Liver (tissue), 9 donors: ENCODE results near the gene PAPPA2. TPM values are rescaled to one million over a fixed set of nuclear protein-coding genes. Genes with fewer than 3 reads are reported as not detected.

Experiments
- DNase-seq: peaks from one replicate; pipeline ENCODE4 v3.0.0-alpha.2; 2017; ENCODE audit warnings: low spot score
- H3K27ac ChIP-seq, 2 donors: one replicate each; pipeline ENCODE4 v1.7.0; 2013; ENCODE audit warnings: inconsistent platforms in 2 of 2, low read length in 2 of 2, control low read depth in 1 of 2, low read depth in 1 of 2, mild to moderate bottlenecking in 1 of 2
- H3K27me3 ChIP-seq, 4 donors: one replicate each; pipeline versions ENCODE4 v1.6.1 to v1.7.0; 2013; ENCODE audit warnings: low read length in 3 of 4, inconsistent platforms in 1 of 4, mild to moderate bottlenecking in 1 of 4, moderate library complexity in 1 of 4; ENCODE audit not compliant: control insufficient read depth in 4 of 4, insufficient read depth in 4 of 4
- H3K36me3 ChIP-seq, 4 donors: one replicate each; pipeline versions ENCODE4 v1.6.1 to v1.7.0; 2013; ENCODE audit warnings: low read length in 3 of 4, mild to moderate bottlenecking in 3 of 4, low read depth in 1 of 4, moderate library complexity in 1 of 4; ENCODE audit not compliant: control insufficient read depth in 4 of 4, insufficient read depth in 3 of 4
- H3K4me1 ChIP-seq, 4 donors: one replicate each; pipeline versions ENCODE4 v1.6.1 to v1.7.0; 2013; ENCODE audit warnings: low read length in 3 of 4, mild to moderate bottlenecking in 3 of 4, moderate library complexity in 1 of 4; ENCODE audit not compliant: control insufficient read depth in 4 of 4, insufficient read depth in 4 of 4
- H3K4me3 ChIP-seq, 3 donors: one replicate each; pipeline versions ENCODE4 v1.6.1 to v1.7.0; 2013; ENCODE audit warnings: low read length in 3 of 3, control low read depth in 1 of 3, low read depth in 1 of 3, mild to moderate bottlenecking in 1 of 3
- H3K9ac ChIP-seq, 2 donors: one replicate each; pipeline ENCODE4 v1.7.0; 2013; ENCODE audit warnings: low read length in 2 of 2, mild to moderate bottlenecking in 2 of 2, moderate library complexity in 2 of 2, control low read depth in 1 of 2, low read depth in 1 of 2
- H3K9me3 ChIP-seq, 4 donors: one replicate each; pipeline versions ENCODE4 v1.6.1 to v1.7.0; 2013; ENCODE audit warnings: low read length in 3 of 4; ENCODE audit not compliant: control insufficient read depth in 4 of 4
- EGR1 ChIP-seq, 2 donors: IDR thresholded peaks; 2 replicates each; pipeline ENCODE4 v1.6.1; 2016 to 2018; ENCODE audit warnings: antibody characterized with exemption in 2 of 2, low read depth in 2 of 2
- FOXA1 ChIP-seq: IDR thresholded peaks from 2 replicates; pipeline ENCODE4 v1.6.1; 2016; ENCODE audit warnings: antibody characterized with exemption
- GABPA ChIP-seq, 2 donors: IDR thresholded peaks in 1 of 2; conservative IDR thresholded peaks in 1 of 2; 2 replicates each; pipeline ENCODE4 v1.6.1; 2016; ENCODE audit warnings: antibody characterized with exemption in 2 of 2, mild to moderate bottlenecking in 1 of 2, moderate library complexity in 1 of 2
- HNF4A ChIP-seq, 2 donors: conservative IDR thresholded peaks; 2 replicates each; pipeline ENCODE4 v1.6.1; 2016; ENCODE audit warnings: antibody characterized with exemption in 2 of 2, mild to moderate bottlenecking in 2 of 2
- JUND ChIP-seq, 2 donors: IDR thresholded peaks; 2 replicates each; pipeline ENCODE4 v1.6.1; 2016; ENCODE audit warnings: antibody characterized with exemption in 2 of 2
- SP1 ChIP-seq: IDR thresholded peaks from 2 replicates; pipeline ENCODE4 v1.6.1; 2018; ENCODE audit warnings: antibody characterized with exemption, mild to moderate bottlenecking
- TAF1 ChIP-seq: conservative IDR thresholded peaks from 2 replicates; pipeline ENCODE4 v1.6.1; 2016; ENCODE audit warnings: antibody characterized with exemption, mild to moderate bottlenecking
- WGBS: extraction: QIAGEN DNeasy Blood & Tissue Kit; methylation state at CpG from one replicate; pipeline ENCODE4 v1.1.7; 2013; 5-methylcytosine and 5-hydroxymethylcytosine counted together
- polyA plus RNA-seq, 2 donors: library from polyadenylated mRNA; stranded (reverse) in 1 of 2; unstranded in 1 of 2; fragments of 200-250 nt in 1 of 2; fragments of >200 nt in 1 of 2; fragmentation: Nextera tagmentation in 1 of 2; extraction: Ambion mirVana in 1 of 2; gene quantifications; one replicate each; pipeline versions ENCODE4 v1.2.1 to v1.2.3, GENCODE V29; 2013 to 2015
- total RNA-seq, 2 donors: library from RNA; depleted of rRNA; stranded (reverse); fragments of >200 nt; gene quantifications; one replicate each; pipeline ENCODE4 v1.2.3, GENCODE V29; 2014
- TF ChIP-seq, protein P1 (sequence below): IDR thresholded peaks from 2 replicates; pipeline ENCODE4 v1.6.1; 2016; ENCODE audit warnings: antibody characterized with exemption, mild to moderate bottlenecking
- TF ChIP-seq, protein P2 (sequence below): IDR thresholded peaks from 2 replicates; pipeline ENCODE4 v1.6.1; 2016; ENCODE audit warnings: antibody characterized with exemption
- donor health status: healthy.
- donor health status: healthy.
- donor health status: healthy.
- donor health status: healthy.
- donor health status: healthy.

PAPPA2 gene
- total and polyA plus RNA-seq, 4 donors, result 0.19 to 27.2 (median 13.4) TPM

DNA sequence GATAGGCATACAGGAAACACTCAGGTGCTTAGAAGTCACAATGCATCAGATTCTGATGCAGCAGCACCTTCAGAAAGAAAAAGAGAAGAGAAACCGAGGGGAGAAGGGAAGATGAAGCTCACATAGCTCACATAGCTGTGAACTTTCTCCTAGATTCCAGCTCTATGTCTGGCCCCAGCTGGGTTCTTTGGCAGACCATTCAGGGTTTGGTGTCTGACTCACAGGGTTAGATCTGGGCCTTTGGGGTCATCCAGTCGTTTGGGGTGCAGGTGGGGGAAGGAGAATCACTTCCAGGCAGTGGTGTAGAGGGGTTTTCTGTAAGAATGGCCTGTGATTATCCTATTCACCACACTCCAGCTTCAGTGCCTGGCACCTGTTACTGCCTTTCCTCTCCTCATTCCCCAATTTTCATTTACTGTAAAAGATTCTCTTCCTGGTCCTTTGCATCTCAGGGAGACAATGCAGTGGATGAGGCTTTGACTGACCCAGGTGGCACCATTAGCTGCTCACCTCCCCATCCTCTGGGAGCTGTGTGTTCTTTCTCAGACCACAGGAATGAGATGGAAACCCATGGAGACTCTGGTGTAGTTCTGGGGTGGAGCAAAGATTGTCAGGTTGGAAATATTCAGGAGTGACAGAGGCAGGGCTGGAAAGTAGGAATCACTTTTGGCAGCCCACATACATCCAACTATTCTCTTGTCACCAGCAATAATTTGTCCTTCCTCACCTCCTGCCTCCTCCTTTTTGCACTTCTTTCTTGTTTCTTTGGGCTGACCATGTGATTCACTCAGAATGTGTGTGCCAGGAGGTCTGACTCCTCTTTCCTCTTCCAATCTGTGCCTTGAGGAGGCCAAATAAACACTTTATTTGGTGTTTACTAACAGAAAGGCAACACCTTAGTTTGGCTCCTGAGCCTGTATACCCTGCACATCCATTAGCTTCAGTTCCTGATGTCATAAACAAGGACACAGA is 103.3 kb downstream of the PAPPA2 start:
- 54% methylated on average over 2 of the region's 2 CpGs for WGBS
- Histone ChIP-seq H3K9ac (no peak overlapping the region), H3K27me3 (no peaks in the 10 kb centered on the region), H3K36me3 (no peaks in the 10 kb centered on the region), H3K4me1 (no peaks in the 10 kb centered on the region), H3K27ac (no peak overlapping the region), H3K9me3 (no peaks in the 10 kb centered on the region), H3K4me3 (no peak overlapping the region)
- TF ChIP-seq, protein P1, sequence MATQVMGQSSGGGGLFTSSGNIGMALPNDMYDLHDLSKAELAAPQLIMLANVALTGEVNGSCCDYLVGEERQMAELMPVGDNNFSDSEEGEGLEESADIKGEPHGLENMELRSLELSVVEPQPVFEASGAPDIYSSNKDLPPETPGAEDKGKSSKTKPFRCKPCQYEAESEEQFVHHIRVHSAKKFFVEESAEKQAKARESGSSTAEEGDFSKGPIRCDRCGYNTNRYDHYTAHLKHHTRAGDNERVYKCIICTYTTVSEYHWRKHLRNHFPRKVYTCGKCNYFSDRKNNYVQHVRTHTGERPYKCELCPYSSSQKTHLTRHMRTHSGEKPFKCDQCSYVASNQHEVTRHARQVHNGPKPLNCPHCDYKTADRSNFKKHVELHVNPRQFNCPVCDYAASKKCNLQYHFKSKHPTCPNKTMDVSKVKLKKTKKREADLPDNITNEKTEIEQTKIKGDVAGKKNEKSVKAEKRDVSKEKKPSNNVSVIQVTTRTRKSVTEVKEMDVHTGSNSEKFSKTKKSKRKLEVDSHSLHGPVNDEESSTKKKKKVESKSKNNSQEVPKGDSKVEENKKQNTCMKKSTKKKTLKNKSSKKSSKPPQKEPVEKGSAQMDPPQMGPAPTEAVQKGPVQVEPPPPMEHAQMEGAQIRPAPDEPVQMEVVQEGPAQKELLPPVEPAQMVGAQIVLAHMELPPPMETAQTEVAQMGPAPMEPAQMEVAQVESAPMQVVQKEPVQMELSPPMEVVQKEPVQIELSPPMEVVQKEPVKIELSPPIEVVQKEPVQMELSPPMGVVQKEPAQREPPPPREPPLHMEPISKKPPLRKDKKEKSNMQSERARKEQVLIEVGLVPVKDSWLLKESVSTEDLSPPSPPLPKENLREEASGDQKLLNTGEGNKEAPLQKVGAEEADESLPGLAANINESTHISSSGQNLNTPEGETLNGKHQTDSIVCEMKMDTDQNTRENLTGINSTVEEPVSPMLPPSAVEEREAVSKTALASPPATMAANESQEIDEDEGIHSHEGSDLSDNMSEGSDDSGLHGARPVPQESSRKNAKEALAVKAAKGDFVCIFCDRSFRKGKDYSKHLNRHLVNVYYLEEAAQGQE, result no peak
- TF ChIP-seq HNF4A (conservative IDR thresholded peaks at IDR 0.05), result no peak
- TF ChIP-seq JUND (IDR thresholded peaks at IDR 0.05), result no peak
- DNase-seq, result no peak

DNA sequence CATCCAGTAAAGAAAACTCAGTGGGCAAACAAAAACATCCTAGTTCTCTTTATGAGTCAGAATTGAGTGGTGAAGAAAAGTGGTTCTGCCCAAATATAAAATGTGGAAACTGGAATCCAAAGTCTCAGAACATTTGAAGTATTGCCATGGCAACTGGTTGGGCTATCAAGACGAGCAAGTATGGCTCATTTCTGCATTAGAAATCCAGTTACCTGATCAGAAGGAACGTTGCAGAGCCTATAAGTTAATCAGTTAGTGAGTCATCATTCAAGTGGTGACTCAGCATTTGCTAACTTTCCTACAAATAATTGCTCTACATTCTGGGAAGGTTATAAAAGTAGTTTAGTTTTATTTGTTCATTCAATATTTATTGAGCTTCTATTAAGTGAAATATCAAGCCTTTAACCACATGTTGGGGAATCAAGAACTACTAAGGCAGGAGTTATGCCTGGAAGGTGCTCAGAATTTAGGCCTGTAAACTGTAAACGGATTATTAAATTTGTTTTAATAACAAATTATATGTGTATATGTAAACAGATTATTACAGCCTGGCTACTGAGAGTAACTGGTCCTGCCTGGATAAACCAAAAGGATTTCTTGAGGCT is 104.3 kb downstream of the PAPPA2 start:
- Histone ChIP-seq H3K27me3 (no peaks in the 10 kb centered on the region), H3K4me1 (no peaks in the 10 kb centered on the region), H3K27ac (no peak overlapping the region), H3K36me3 (no peaks in the 10 kb centered on the region), H3K4me3 (no peak overlapping the region), H3K9me3 (no peaks in the 10 kb centered on the region), H3K9ac (no peak overlapping the region)
- 57% methylated on average over 3 of the region's 3 CpGs for WGBS
- TF ChIP-seq, protein P2, sequence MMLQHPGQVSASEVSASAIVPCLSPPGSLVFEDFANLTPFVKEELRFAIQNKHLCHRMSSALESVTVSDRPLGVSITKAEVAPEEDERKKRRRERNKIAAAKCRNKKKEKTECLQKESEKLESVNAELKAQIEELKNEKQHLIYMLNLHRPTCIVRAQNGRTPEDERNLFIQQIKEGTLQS, result peak; percentile 10
- TF ChIP-seq, protein P1, result no peak
- peak in 1 of 2 donors; percentile 23 for TF ChIP-seq JUND (IDR thresholded peaks at IDR 0.05)
- DNase-seq, result no peak

DNA sequence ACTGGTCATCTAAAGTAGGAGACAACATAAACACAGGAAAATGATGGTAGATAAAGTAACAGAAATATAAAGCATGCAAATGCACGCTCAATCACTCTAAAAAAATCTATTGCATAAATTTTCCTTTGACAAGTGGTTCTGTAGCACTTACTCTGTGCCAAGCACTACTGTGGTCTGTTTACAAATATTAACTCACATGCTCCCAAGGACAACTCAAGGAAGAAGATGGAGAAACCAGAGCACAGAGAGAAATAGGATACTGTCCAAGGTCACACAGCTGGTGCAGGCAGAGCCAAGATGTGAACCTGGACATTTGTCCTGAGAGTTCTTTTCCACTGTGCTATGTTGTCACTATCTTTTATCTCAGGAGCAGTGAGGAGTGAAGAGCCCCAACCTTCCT is 105.2 kb downstream of the PAPPA2 start:
- TF ChIP-seq EGR1 (IDR thresholded peaks at IDR 0.05; ENCODE audit: low read depth in 2 of 2), result no peak
- no peak for TF ChIP-seq SP1
- no peak for TF ChIP-seq FOXA1
- TF ChIP-seq GABPA (IDR thresholded peaks at IDR 0.05 in 1 of 2, conservative IDR thresholded peaks at IDR 0.05 in 1 of 2), result no peak
- TF ChIP-seq TAF1, result no peak
- DNase-seq, result no peak
- no peak overlapping the region for H3K27ac ChIP-seq
- WGBS, result 79% methylated on average over 1 of the region's 1 CpG
- H3K9ac ChIP-seq, result no peak overlapping the region
- H3K9me3 ChIP-seq, result no peaks in the 10 kb centered on the region
- no peaks in the 10 kb centered on the region for H3K36me3 ChIP-seq
- no peaks in the 10 kb centered on the region for H3K27me3 ChIP-seq
- no peak overlapping the region for H3K4me3 ChIP-seq
- H3K4me1 ChIP-seq, result no peaks in the 10 kb centered on the region
